ENCODE results near the gene SORCS2.

SORCS2 gene

GRCh38 chr4:7279902-7280301 is 87.6 kb downstream of the SORCS2 start:
- H3K14ac ChIP-seq (ENCODE audit: low read length in 2 of 2), result no peak overlapping the region
- H2BK12ac ChIP-seq (ENCODE audit: low read length in 2 of 2), result no peak overlapping the region
- no peak overlapping the region for H4K8ac ChIP-seq (ENCODE audit: low read length)
- H3K9me3 ChIP-seq (ENCODE audit: control insufficient read depth, low read length), result no peaks in the 10 kb centered on the region
- no peak overlapping the region for H3K4me3 ChIP-seq (ENCODE audit: insufficient read depth in 1 of 2, low read depth in 1 of 2, low read length in 2 of 2)
- H4K91ac ChIP-seq (ENCODE audit: low read length), result no peak overlapping the region
- peaks cover 26 to 40% of the 10 kb centered on the region in 2 experiments for H3K27me3 ChIP-seq (ENCODE audit: control insufficient read depth in 1 of 2, insufficient read depth in 1 of 2, low read length in 2 of 2)
- no peak overlapping the region for H3K23ac ChIP-seq (ENCODE audit: low read length in 2 of 2)
- H2BK120ac ChIP-seq (ENCODE audit: low read depth, low read length), result no peak overlapping the region
- no peak overlapping the region for H3K9ac ChIP-seq (ENCODE audit: low read length)
- H2AK5ac ChIP-seq (ENCODE audit: low read length, severe bottlenecking), result no peak overlapping the region
- H2AFZ ChIP-seq (ENCODE audit: low read depth, low read length), result no peak overlapping the region
- H3K18ac ChIP-seq (ENCODE audit: low read depth in 1 of 2, low read length in 2 of 2), result no peak overlapping the region
- H3K79me1 ChIP-seq (replicated peaks; ENCODE audit: low read length, poor library complexity, severe bottlenecking), result no peaks in the 10 kb centered on the region
- H3K4me2 ChIP-seq (ENCODE audit: low read length, poor library complexity, severe bottlenecking), result no peak overlapping the region
- no peaks in the 10 kb centered on the region for H3K36me3 ChIP-seq (ENCODE audit: control insufficient read depth in 1 of 2, insufficient read depth in 2 of 2, low read depth in 1 of 2, low read length in 2 of 2)
- H3K4me1 ChIP-seq (ENCODE audit: control insufficient read depth, insufficient read depth, low read depth, low read length), result peaks cover 4% of the 10 kb centered on the region
- H2BK5ac ChIP-seq (ENCODE audit: low read depth, low read length, poor library complexity, severe bottlenecking), result no peak overlapping the region
- no peak overlapping the region for H3K27ac ChIP-seq (ENCODE audit: low read length, poor library complexity, severe bottlenecking)
- WGBS, result 80% methylated on average over 6 of the region's 6 CpGs
- DNase-seq, result no peak
- no peak overlapping the region for H2BK15ac ChIP-seq (ENCODE audit: low read depth, poor library complexity, severe bottlenecking)
- H3K4ac ChIP-seq (ENCODE audit: low read depth in 1 of 2, low read length in 2 of 2), result no peak overlapping the region

GRCh38 chr4:7280926-7281690 is 88.8 kb downstream of the SORCS2 start:
- Histone ChIP-seq H3K18ac (ENCODE audit: low read depth in 1 of 2, low read length in 2 of 2) (no peak overlapping the region), H3K9ac (ENCODE audit: low read length) (no peak overlapping the region), H2BK15ac (ENCODE audit: low read depth, poor library complexity, severe bottlenecking) (no peak overlapping the region), H2AK5ac (ENCODE audit: low read length, severe bottlenecking) (no peak overlapping the region), H3K36me3 (ENCODE audit: control insufficient read depth in 1 of 2, insufficient read depth in 2 of 2, low read depth in 1 of 2, low read length in 2 of 2) (no peaks in the 10 kb centered on the region), H4K8ac (ENCODE audit: low read length) (no peak overlapping the region), H3K4me1 (ENCODE audit: control insufficient read depth, insufficient read depth, low read depth, low read length) (peaks cover 4% of the 10 kb centered on the region), H4K91ac (ENCODE audit: low read length) (no peak overlapping the region), H3K79me1 (replicated peaks; ENCODE audit: low read length, poor library complexity, severe bottlenecking) (no peaks in the 10 kb centered on the region), H3K27ac (ENCODE audit: low read length, poor library complexity, severe bottlenecking) (no peak overlapping the region), H2AFZ (ENCODE audit: low read depth, low read length) (no peak overlapping the region), H2BK120ac (ENCODE audit: low read depth, low read length) (no peak overlapping the region), H3K9me3 (ENCODE audit: control insufficient read depth, low read length) (no peaks in the 10 kb centered on the region), H3K14ac (ENCODE audit: low read length in 2 of 2) (no peak overlapping the region), H3K4me2 (ENCODE audit: low read length, poor library complexity, severe bottlenecking) (no peak overlapping the region), H2BK12ac (ENCODE audit: low read length in 2 of 2) (no peak overlapping the region), H3K4me3 (ENCODE audit: insufficient read depth in 1 of 2, low read depth in 1 of 2, low read length in 2 of 2) (no peak overlapping the region), H3K4ac (ENCODE audit: low read depth in 1 of 2, low read length in 2 of 2) (no peak overlapping the region), H3K27me3 (ENCODE audit: control insufficient read depth in 1 of 2, insufficient read depth in 1 of 2, low read length in 2 of 2) (peaks cover 32 to 34% of the 10 kb centered on the region in 2 experiments), H3K23ac (ENCODE audit: low read length in 2 of 2) (no peak overlapping the region), H2BK5ac (ENCODE audit: low read depth, low read length, poor library complexity, severe bottlenecking) (no peak overlapping the region)
- no peak for DNase-seq
- 84% methylated on average over 24 of the region's 24 CpGs for WGBS

- Histone ChIP-seq H3K4ac (ENCODE audit: low read depth in 1 of 2, low read length in 2 of 2) (no peak overlapping the region), H2AFZ (ENCODE audit: low read depth, low read length) (no peak overlapping the region), H2AK5ac (ENCODE audit: low read length, severe bottlenecking) (no peak overlapping the region), H4K8ac (ENCODE audit: low read length) (no peak overlapping the region), H2BK120ac (ENCODE audit: low read depth, low read length) (no peak overlapping the region), H3K36me3 (ENCODE audit: control insufficient read depth in 1 of 2, insufficient read depth in 2 of 2, low read depth in 1 of 2, low read length in 2 of 2) (no peaks in the 10 kb centered on the region), H3K23ac (ENCODE audit: low read length in 2 of 2) (no peak overlapping the region), H3K14ac (ENCODE audit: low read length in 2 of 2) (no peak overlapping the region), H3K4me1 (ENCODE audit: control insufficient read depth, insufficient read depth, low read depth, low read length) (peaks cover 4% of the 10 kb centered on the region), H3K18ac (ENCODE audit: low read depth in 1 of 2, low read length in 2 of 2) (no peak overlapping the region), H3K79me1 (replicated peaks; ENCODE audit: low read length, poor library complexity, severe bottlenecking) (no peaks in the 10 kb centered on the region), H3K9me3 (ENCODE audit: control insufficient read depth, low read length) (no peaks in the 10 kb centered on the region), H3K9ac (ENCODE audit: low read length) (no peak overlapping the region), H3K27me3 (ENCODE audit: control insufficient read depth in 1 of 2, insufficient read depth in 1 of 2, low read length in 2 of 2) (peaks cover 34 to 40% of the 10 kb centered on the region in 2 experiments), H2BK5ac (ENCODE audit: low read depth, low read length, poor library complexity, severe bottlenecking) (no peak overlapping the region), H3K4me2 (ENCODE audit: low read length, poor library complexity, severe bottlenecking) (no peak overlapping the region), H3K27ac (ENCODE audit: low read length, poor library complexity, severe bottlenecking) (no peak overlapping the region), H4K91ac (ENCODE audit: low read length) (no peak overlapping the region), H2BK15ac (ENCODE audit: low read depth, poor library complexity, severe bottlenecking) (no peak overlapping the region), H3K4me3 (ENCODE audit: insufficient read depth in 1 of 2, low read depth in 1 of 2, low read length in 2 of 2) (no peak overlapping the region), H2BK12ac (ENCODE audit: low read length in 2 of 2) (no peak overlapping the region)
- no peak for DNase-seq
- 81% methylated on average over 19 of the region's 20 CpGs for WGBS
Observed at GRCh38 chr4:7281691-7282665, 89.6 kb downstream of the SORCS2 start.

Measured in mesenchymal stem cell (in vitro differentiated cells and primary cell).